Measurements from ENCODE around the gene UCK2.

GRCh38 chr1:165829888-165830287 lies 2.5 kb downstream of the UCK2 start:
- no peak for TF ChIP-seq CTCF (IDR thresholded peaks at IDR 0.05; ENCODE audit: low read depth, low read length)
- no peak for TF ChIP-seq EZH2phosphoT487 (IDR thresholded peaks at IDR 0.05; ENCODE audit: low read depth)
